GM12878 (cell line): ENCODE data around the gene GRIN2D. TPM values are rescaled to one million over a fixed set of nuclear protein-coding genes. Genes with fewer than 3 reads are reported as not detected.

Source experiments
- ATAC-seq: fragments of 200-7000 bp; cut with Tn5 transposase; 3 replicates; pipeline ENCODE4 v1.9.1; 2020; ENCODE audit warnings: mild to moderate bottlenecking, moderate library complexity
- BruUV-seq: library from RNA; stranded (reverse); fragments of 400-500 nt; replicated peaks from 2 replicates; lab custom pipeline; 2021; lab: Mats Ljungman, UMichigan
- CTCF ChIA-PET: fragments of 300-600 bp; sonication (Branson Sonifier 250); formaldehyde crosslinking; extraction: SDS; loops from one replicate; lab custom pipeline; 2021; ENCODE audit warnings: inconsistent platforms; lab: Yijun Ruan, JAX
- POLR2A ChIA-PET: fragments of 350-600 bp; formaldehyde crosslinking; extraction: SDS; loops from one replicate; lab custom pipeline; 2021; ENCODE audit warnings: inconsistent platforms; lab: Charles Lee
- RAD21 ChIA-PET: fragments of 300-600 bp; sonication (Branson Sonifier 250); formaldehyde crosslinking; loops from one replicate; lab custom pipeline; 2023; ENCODE audit warnings: antibody characterized with exemption; ENCODE audit not compliant: unreplicated experiment; lab: Charles Lee
- SMC1A ChIA-PET: fragments of 300-600 bp; sonication (Branson Sonifier 250); formaldehyde crosslinking; loops from one replicate; lab custom pipeline; 2023; ENCODE audit not compliant: unreplicated experiment, uncharacterized antibody; lab: Charles Lee
- DNase-seq: peaks from one replicate; pipeline ENCODE4 v3.0.0-alpha.2; 2011; ENCODE audit warnings: low read depth, low spot score
- FAIRE-seq: peaks from 3 replicates; lab custom pipeline; 2011; peaks lifted over from hg19 to GRCh38; lab: Jason Lieb, UNC
- H2AFZ ChIP-seq: 2 replicates; pipeline ENCODE4 v1.6.0; 2011; ENCODE audit warnings: low read depth, low read length, control low read depth; ENCODE audit not compliant: control insufficient read depth
- H3K27ac ChIP-seq: 2 replicates; pipeline ENCODE4 v1.5.1; 2011; ENCODE audit warnings: control low read depth; ENCODE audit not compliant: control insufficient read depth, insufficient read depth
- H3K27me3 ChIP-seq, 2 experiments: replicated peaks in 1 of 2; 2 replicates each; pipeline versions ENCODE4 v1.6.0 to v1.6.1; 2011; ENCODE audit warnings: low read length in 1 of 2; ENCODE audit not compliant: control insufficient read depth in 2 of 2, insufficient read depth in 2 of 2
- H3K36me3 ChIP-seq, 2 experiments: 2 replicates each; pipeline ENCODE4 v1.5.1; 2011; ENCODE audit warnings: low read length in 1 of 2; ENCODE audit not compliant: control insufficient read depth in 2 of 2, insufficient read depth in 2 of 2
- H3K4me1 ChIP-seq: 2 replicates; pipeline ENCODE4 v1.6.1; 2011; ENCODE audit warnings: mild to moderate bottlenecking, low read length, moderate library complexity, mixed read lengths; ENCODE audit not compliant: control insufficient read depth, insufficient read depth
- H3K4me2 ChIP-seq: 2 replicates; pipeline ENCODE4 v1.6.0; 2011; ENCODE audit warnings: control low read depth; ENCODE audit not compliant: control insufficient read depth, insufficient read depth
- H3K4me3 ChIP-seq: fragments of 200-600 bp; sonication (generic); 2 replicates; pipeline ENCODE4 v1.5.1; 2016
- H3K79me2 ChIP-seq: 2 replicates; pipeline ENCODE4 v1.6.0; 2011; ENCODE audit warnings: low read length; ENCODE audit not compliant: control insufficient read depth, insufficient read depth
- H3K9ac ChIP-seq: 2 replicates; pipeline ENCODE4 v1.8.0; 2011; ENCODE audit warnings: low read length, control low read depth, mixed read lengths; ENCODE audit not compliant: control insufficient read depth, insufficient read depth
- H3K9me3 ChIP-seq: replicated peaks from 3 replicates; pipeline ENCODE4 v1.5.1; 2011; ENCODE audit warnings: mild to moderate bottlenecking, low read length; ENCODE audit not compliant: control insufficient read depth, insufficient read depth
- H4K20me1 ChIP-seq: 2 replicates; pipeline ENCODE4 v1.6.0; 2011; ENCODE audit not compliant: control insufficient read depth, insufficient read depth
- BHLHE40 ChIP-seq, 2 experiments: fragments of 450-650 bp in 1 of 2; IDR thresholded peaks; 2 replicates each; pipeline ENCODE4 v1.6.1; 2011 to 2017; ENCODE audit warnings: low read depth in 2 of 2, borderline replicate concordance in 1 of 2, improper control_type of control experiment in 1 of 2, low read length in 1 of 2, mild to moderate bottlenecking in 1 of 2
- DPF2 ChIP-seq: fragments of 450-650 bp; IDR thresholded peaks from 2 replicates; pipeline ENCODE4 v1.6.1; 2017; ENCODE audit warnings: mild to moderate bottlenecking
- NR2C1 ChIP-seq: fragments of 450-650 bp; IDR thresholded peaks from 2 replicates; pipeline ENCODE4 v1.6.1; 2017; ENCODE audit warnings: antibody characterized with exemption, mild to moderate bottlenecking, moderate library complexity
- RAD51 ChIP-seq: fragments of 450-650 bp; IDR thresholded peaks from 2 replicates; pipeline ENCODE4 v1.6.1; 2016; ENCODE audit warnings: moderate library complexity, mild to moderate bottlenecking, inconsistent platforms
- SMAD1 ChIP-seq: fragments of 450-650 bp; IDR thresholded peaks from 2 replicates; pipeline ENCODE4 v1.6.1; 2018; ENCODE audit warnings: mild to moderate bottlenecking, low read depth; ENCODE audit not compliant: partially characterized antibody
- SPI1 ChIP-seq: IDR thresholded peaks from 2 replicates; pipeline ENCODE4 v1.6.1; 2011; ENCODE audit warnings: low read depth, mild to moderate bottlenecking, low read length, moderate library complexity, borderline replicate concordance; ENCODE audit not compliant: insufficient read depth
- STAT1 ChIP-seq: fragments of 450-650 bp; conservative IDR thresholded peaks from 2 replicates; pipeline ENCODE4 v1.6.1; 2014; ENCODE audit warnings: antibody characterized with exemption, mild to moderate bottlenecking
- WGBS: methylation state at CpG from one replicate; pipeline ENCODE4 v1.1.6; 2016; ENCODE audit warnings: low lambda C conversion rate; ENCODE audit not compliant: insufficient replicate concordance, insufficient coverage; ENCODE audit errors: missing lambda C conversion rate; 5-methylcytosine and 5-hydroxymethylcytosine counted together
- in situ Hi-C: fragments of 300-500 bp; cut with MboI; formaldehyde crosslinking; loops from 9 replicates; pipeline ENCODE4 v1.14.3; 2018; ENCODE audit warnings: mixed read lengths
- intact Hi-C: fragments of 100-400 bp; cut with micrococcal nuclease; formaldehyde crosslinking; loops from one replicate; pipeline ENCODE4 v1.14.2; 2022; ENCODE audit not compliant: unreplicated experiment
- polyA plus RNA-seq, 11 experiments: library from polyadenylated mRNA; depleted of rRNA in 4 of 11; unstranded in 6 of 11; stranded (reverse) in 5 of 11; fragments of >200 nt; fragmentation: Nextera tagmentation in 4 of 11; fragmentation: Illumina TruSeq in 1 of 11; extraction: Ambion mirVana in 4 of 11; extraction: Trizol in 1 of 11; gene quantifications; 1 replicate in 1 of 11; 2 replicates in 10 of 11; pipeline versions ENCODE4 v1.2.1 to v1.2.3, GENCODE V29; 2011 to 2016; ENCODE audit warnings: inconsistent platforms in 2 of 11, missing spikeins in 2 of 11, low read depth in 1 of 11
- total RNA-seq, 4 experiments: library from RNA; depleted of rRNA in 3 of 4; stranded (reverse); fragments of >200 nt in 3 of 4; fragmentation: Illumina TruSeq in 1 of 4; extraction: Trizol in 1 of 4; gene quantifications; 2 replicates each; pipeline versions ENCODE4 v1.2.1 to v1.2.3, GENCODE V29; 2013 to 2021

Gene GRIN2D
- total and polyA plus RNA-seq, 10 of the 15 experiments (the other 5 are each of a cell fraction or from before 2014, with no cell fraction given), result 0.03 to 0.38 (median 0.04) TPM; not detected in 3

DNA sequence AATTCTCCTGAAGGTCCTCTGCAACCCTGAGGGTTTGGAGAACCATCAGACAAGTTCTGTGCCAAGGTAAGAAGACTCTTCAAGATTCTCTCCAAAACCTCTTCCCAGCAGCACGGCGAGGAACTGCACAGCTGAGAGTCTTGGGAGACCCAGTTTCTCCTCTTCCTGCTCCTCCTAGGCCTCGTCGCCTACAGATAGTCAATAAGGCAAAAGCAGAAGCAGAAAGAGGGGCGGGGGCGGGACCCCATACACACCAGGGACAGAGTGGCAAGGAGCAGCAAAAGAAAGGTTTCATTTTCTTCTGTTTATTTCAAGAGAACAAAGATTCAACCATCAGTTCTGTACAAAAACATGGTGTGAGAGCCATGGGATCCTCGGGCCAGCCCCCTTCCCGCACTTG lies 11.2 kb upstream of the GRIN2D start:
- CTCF ChIA-PET, result no interaction called here
- BruUV-seq, result no TSS peak
- Histone ChIP-seq H3K9ac (no peak overlapping the region), H3K36me3 (peaks cover 9 to 17% of the 10 kb centered on the region in 2 experiments; a peak in 3 of 4 replicates), H3K27ac (no peak overlapping the region), H3K4me2 (no peak overlapping the region), H3K79me2 (no peaks in the 10 kb centered on the region), H3K4me1 (no peaks in the 10 kb centered on the region), H3K27me3 (no peaks in the 10 kb centered on the region), H2AFZ (no peak overlapping the region), H3K9me3 (no peaks in the 10 kb centered on the region), H4K20me1 (no peaks in the 10 kb centered on the region), H3K4me3 (no peak overlapping the region)
- intact Hi-C loops (no loop called here), in situ Hi-C loops (no loop called here)
- no peak for ATAC-seq
- DNase-seq, result no peak
- SMC1A ChIA-PET, result no interaction called here
- RAD21 ChIA-PET, result no interaction called here
- 98% methylated on average over 8 of the region's 8 CpGs for WGBS
- no peak for TF ChIP-seq NR2C1
- no peak for TF ChIP-seq SMAD1
- no peak for FAIRE-seq
- POLR2A ChIA-PET, result no interaction called here

DNA sequence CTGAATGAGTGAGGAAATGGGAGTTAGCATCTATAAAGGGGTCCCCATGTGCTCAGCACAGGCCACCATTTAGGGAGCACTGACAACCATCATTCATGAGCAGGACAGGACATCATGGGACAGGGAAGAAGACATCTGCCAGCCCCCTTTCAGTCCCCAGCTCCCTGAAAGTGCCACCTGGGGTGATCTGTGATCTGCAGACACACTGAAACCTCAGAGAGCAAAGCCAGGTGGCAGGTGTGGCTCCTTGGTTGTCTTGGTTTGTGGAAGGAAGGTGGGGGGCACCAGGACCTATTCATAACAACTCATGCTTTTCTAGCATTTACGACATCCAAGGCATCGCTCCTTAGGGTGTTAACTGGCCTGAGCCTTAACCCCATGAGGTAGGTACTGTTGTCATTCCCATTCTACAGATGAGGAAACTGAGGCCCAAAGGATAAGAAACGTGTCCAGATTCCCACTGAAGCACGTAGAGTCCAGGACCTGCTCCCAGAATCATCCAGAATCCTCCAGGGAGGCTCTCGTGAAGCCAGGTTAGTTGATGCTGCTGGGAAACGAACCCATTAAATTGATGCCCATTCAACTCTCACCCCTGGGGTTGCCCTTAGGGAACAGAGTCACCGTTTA lies 7.9 kb upstream of the GRIN2D start:
- DNase-seq, result no peak
- ChIA-PET POLR2A (no interaction called here), SMC1A (no interaction called here), RAD21 (no interaction called here), CTCF (no interaction called here)
- no peak for ATAC-seq
- no peak for TF ChIP-seq SPI1
- TF ChIP-seq DPF2, result no peak
- no peak for TF ChIP-seq STAT1
- TF ChIP-seq BHLHE40 (IDR thresholded peaks at IDR 0.05; ENCODE audit: borderline replicate concordance in 1 of 2, low read depth in 2 of 2, low read length in 1 of 2), result no peak
- no peak for TF ChIP-seq RAD51
- Histone ChIP-seq H3K9ac (no peak overlapping the region), H3K4me2 (no peak overlapping the region), H3K27me3 (no peaks in the 10 kb centered on the region), H4K20me1 (no peaks in the 10 kb centered on the region), H3K27ac (no peak overlapping the region), H3K4me3 (no peak overlapping the region), H3K4me1 (peaks cover 5% of the 10 kb centered on the region; the same call in 1 of the 2 replicates), H3K79me2 (peaks cover 9% of the 10 kb centered on the region), H3K9me3 (no peaks in the 10 kb centered on the region), H3K36me3 (peaks cover 10 to 28% of the 10 kb centered on the region in 2 experiments), H2AFZ (no peak overlapping the region)
- WGBS, result 97% methylated on average over 7 of the region's 7 CpGs
- FAIRE-seq, result no peak
- in situ Hi-C loops (no loop called here), intact Hi-C loops (no loop called here)
- no TSS peak for BruUV-seq
